A204.1 (cell line): ENCODE measurements around the gene PCDHGB5.

Source experiments
- FAIRE-seq: peaks from 2 replicates; lab custom pipeline; 2012; peaks lifted over from hg19 to GRCh38; lab: Jason Lieb, UNC

Gene PCDHGB5

GRCh38 chr5:141441571-141442170, 43.9 kb downstream of the PCDHGB5 start:
- no peak for FAIRE-seq
